Glomerular visceral epithelial cell (primary cell): ENCODE data around the gene KIR2DL3.
"Not testable (repeated sequence)": the region's sequence is repeated elsewhere in the genome, so short reads cannot be mapped to it uniquely, and the experiment has no call there.

Experiments
- DNase-seq: peaks from one replicate; pipeline ENCODE4 v3.0.0-alpha.2; 2016; ENCODE audit errors: extremely low spot score

KIR2DL3 gene

GRCh38 chr19:54744080-54744479, 5.8 kb downstream of the KIR2DL3 start:
- not testable (repeated sequence) for DNase-seq

- DNase-seq, result not testable (repeated sequence)
Measured at GRCh38 chr19:54747614-54748322, 9.5 kb downstream of the KIR2DL3 start.

GRCh38 chr19:54750276-54750675, 12.0 kb downstream of the KIR2DL3 start:
- not testable (repeated sequence) for DNase-seq

GRCh38 chr19:54756204-54757110, 18.1 kb downstream of the KIR2DL3 start:
- not testable (repeated sequence) for DNase-seq

GRCh38 chr19:54758577-54758976, 20.3 kb downstream of the KIR2DL3 start:
- not testable (repeated sequence) for DNase-seq

GRCh38 chr19:54764219-54764618, 25.9 kb downstream of the KIR2DL3 start:
- not testable (repeated sequence) for DNase-seq

- DNase-seq, result not testable (repeated sequence)
Measured at GRCh38 chr19:54766464-54766863, 28.2 kb downstream of the KIR2DL3 start.

GRCh38 chr19:54769646-54770045, 31.3 kb downstream of the KIR2DL3 start, which contains the start of gene KIR2DL1:
Gene KIR2DL1 (plus strand): TSS chr19:54769793. CDS start chr19:54769851, 58 bp downstream.
- not testable (repeated sequence) for DNase-seq

- DNase-seq, result not testable (repeated sequence)
Measured at GRCh38 chr19:54770511-54770910, 32.2 kb downstream of the KIR2DL3 start.

GRCh38 chr19:54771018-54771960, 33.0 kb downstream of the KIR2DL3 start:
- peak; percentile 55 for DNase-seq

- not testable (repeated sequence) for DNase-seq
Measured at GRCh38 chr19:54772666-54773065, 34.4 kb downstream of the KIR2DL3 start.

- not testable (repeated sequence) for DNase-seq
Measured at GRCh38 chr19:54775095-54775815, 36.9 kb downstream of the KIR2DL3 start.

GRCh38 chr19:54775830-54776229, 37.5 kb downstream of the KIR2DL3 start:
- DNase-seq, result not testable (repeated sequence)

GRCh38 chr19:54777851-54778250, 39.5 kb downstream of the KIR2DL3 start:
- not testable (repeated sequence) for DNase-seq

- not testable (repeated sequence) for DNase-seq
Measured at GRCh38 chr19:54778896-54779295, 40.6 kb downstream of the KIR2DL3 start.

- DNase-seq, result not testable (repeated sequence)
Measured at GRCh38 chr19:54782916-54783315, 44.6 kb downstream of the KIR2DL3 start.

GRCh38 chr19:54786091-54786723, 47.9 kb downstream of the KIR2DL3 start:
- not testable (repeated sequence) for DNase-seq

GRCh38 chr19:54788154-54788553, 49.8 kb downstream of the KIR2DL3 start:
- not testable (repeated sequence) for DNase-seq

- no peak for DNase-seq
Measured at GRCh38 chr19:54790711-54791110, 52.4 kb downstream of the KIR2DL3 start.

GRCh38 chr19:54791476-54791875, 53.2 kb downstream of the KIR2DL3 start:
- DNase-seq, result no peak
